HG03469 (cell line): ENCODE results near the gene REPS2.

ENCODE experiments used
- ATAC-seq: cut with Tn5 transposase; IDR thresholded peaks from one replicate; pipeline ENCODE4 v1.9.1; 2021; ENCODE audit warnings: mild to moderate bottlenecking, moderate library complexity, moderate number of reproducible peaks; ENCODE audit not compliant: unreplicated experiment

Gene REPS2

GRCh38 chrX:16946361-16946964 is at the start of gene REPS2:
Gene REPS2, plus strand, starts transcription at chrX:16946658. Its CDS starts 204 bp downstream, at chrX:16946862.
- peak; percentile 79 for ATAC-seq

DNA sequence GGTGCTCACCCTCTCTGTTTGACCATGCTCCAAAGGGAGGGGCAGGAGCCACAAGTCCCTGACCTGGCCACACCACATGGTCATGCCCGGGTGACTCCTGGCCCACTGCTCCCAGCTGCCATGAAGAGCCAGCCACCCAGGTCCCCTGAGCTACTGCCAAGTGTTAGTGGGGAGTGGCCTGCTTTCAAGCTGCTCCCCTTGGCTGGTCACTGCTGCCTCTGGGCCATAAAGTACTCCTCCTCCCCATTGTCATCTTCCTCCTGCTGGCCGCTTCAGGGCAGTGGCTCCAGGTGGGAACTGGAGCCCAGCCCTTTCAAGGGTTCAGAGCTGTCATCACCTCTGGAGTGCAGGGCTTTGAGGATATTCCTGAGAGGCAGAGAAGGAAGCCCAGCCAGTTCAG is 49.0 kb upstream of the REPS2 start:
- ATAC-seq, result no peak

GRCh38 chrX:16903274-16904022 is 43.0 kb upstream of the REPS2 start:
- no peak for ATAC-seq

GRCh38 chrX:16910376-16910775 is 36.1 kb upstream of the REPS2 start:
- ATAC-seq, result no peak

DNA sequence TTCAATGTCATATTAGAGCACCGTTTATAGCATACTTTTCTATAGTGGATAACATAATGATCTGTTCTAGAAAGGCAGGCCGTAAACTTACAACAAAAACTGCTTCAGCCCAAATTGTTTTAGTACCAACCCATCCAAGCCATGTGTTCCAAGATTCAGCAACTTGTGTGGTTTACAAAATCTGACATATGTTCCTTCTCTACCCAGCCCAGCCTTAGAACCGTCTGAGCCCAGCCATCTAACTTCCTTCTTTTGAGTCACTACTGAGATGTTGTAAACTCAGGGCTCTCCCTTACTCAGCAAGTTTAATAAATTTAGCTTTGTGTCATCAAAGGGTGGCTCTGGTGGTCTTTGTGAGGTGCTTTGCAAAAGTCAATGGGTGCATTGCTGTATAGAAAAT is 32.4 kb upstream of the REPS2 start:
- no peak for ATAC-seq

DNA sequence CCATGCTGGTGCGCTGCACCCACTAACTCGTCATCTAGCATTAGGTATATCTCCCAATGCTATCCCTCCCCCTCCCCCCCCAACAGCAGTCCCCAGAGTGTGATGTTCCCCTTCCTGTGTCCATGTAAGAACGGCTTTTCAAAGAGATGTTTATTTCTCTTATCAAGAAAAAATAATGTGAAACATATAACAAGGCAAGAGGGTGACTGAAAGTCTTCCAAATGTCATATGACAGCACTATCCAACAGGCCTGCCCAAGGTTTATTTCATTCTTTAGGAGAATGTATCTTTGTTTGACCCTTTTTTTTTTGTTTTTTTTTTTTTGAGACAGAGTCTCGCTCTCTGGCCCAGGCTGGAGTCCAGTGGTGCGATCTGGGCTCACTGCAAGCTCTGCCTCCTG is 29.9 kb upstream of the REPS2 start:
- no peak for ATAC-seq

GRCh38 chrX:16917120-16917519 is 29.3 kb upstream of the REPS2 start:
- ATAC-seq, result no peak

DNA sequence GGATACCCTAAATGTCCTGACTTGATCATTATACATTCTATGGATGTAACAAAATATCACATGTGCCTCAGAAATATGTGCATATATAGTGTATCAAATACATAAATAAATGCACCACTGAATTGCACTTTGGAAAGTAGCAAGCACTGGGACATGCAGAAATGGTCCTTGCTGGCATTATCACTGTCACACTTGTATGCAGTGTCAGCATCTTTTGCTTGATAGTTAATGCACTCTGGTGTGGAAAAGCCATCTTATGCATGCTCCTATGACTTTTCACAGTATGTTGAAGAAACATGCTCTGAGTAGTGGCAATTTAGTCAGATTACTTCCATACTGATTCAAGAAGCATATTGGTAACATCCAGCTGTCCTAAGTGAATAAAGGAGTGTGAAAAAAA is 27.5 kb upstream of the REPS2 start:
- no peak for ATAC-seq

DNA sequence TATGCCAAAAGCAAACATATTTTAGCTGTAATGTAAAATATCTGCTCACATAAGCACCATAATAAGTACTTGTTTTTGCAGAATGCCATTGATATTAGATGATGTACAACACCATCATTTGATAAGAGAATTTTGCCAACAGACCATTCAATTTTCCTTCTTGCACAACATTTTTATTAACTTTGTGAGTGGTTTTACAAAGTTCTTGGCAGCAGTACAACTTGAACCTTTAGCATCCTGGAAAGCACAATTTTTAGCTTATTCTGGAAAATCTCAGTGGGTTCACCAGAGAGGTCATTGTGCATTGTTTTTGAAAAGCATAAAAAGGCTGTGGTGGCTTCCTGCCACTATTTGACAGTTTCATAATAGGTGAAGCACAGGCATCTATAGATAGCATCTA is 26.4 kb upstream of the REPS2 start:
- no peak for ATAC-seq

- ATAC-seq, result no peak
These were observed 23.3 kb upstream of the REPS2 start for GRCh38 chrX:16923157-16923556.

- no peak for ATAC-seq
These were observed 21.6 kb upstream of the REPS2 start for GRCh38 chrX:16924631-16925480.

DNA sequence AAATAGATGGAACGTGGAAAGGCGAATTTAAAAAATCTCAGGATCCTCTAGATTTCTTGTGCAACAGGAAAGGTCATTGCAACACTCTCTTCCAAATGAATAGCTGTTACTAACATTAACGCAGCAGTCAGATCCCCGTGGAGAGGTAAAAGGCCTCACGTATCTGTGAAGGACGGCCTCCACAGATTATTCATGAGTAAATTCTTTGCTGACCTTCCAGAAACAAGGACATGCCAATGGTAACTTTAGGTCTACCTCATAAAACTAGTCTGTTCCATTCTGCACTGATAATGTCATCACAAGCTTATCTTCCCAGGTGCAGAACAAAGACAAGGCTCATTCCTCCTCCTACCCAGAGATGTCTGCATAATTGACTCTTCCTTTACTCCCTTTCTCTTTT is 16.1 kb upstream of the REPS2 start:
- ATAC-seq, result no peak

GRCh38 chrX:16931371-16931770 is 15.1 kb upstream of the REPS2 start:
- no peak for ATAC-seq

- no peak for ATAC-seq
These were observed 14.4 kb upstream of the REPS2 start for GRCh38 chrX:16931855-16932575.

DNA sequence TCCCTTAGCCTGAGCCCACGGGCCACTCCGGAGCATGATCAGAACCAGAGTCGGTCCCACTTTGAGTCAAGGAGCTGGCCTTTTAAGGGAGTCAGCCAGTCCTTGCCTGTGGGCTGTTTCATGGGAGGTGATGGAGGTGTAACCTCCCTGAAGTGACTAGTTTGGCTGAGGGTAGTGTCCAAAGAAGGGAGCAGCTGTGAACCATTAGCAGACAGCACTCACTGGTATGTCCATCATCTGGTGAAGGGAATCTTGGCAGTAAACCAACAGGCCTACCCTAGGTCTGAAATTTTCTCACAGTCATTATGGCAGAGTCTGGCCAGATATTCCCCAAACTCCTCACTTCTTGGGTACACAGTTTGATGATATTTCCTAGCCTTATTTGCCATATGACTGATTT is 12.3 kb upstream of the REPS2 start:
- ATAC-seq, result no peak

- no peak for ATAC-seq
These were observed 609 bp downstream of the REPS2 start for GRCh38 chrX:16946971-16947562.

DNA sequence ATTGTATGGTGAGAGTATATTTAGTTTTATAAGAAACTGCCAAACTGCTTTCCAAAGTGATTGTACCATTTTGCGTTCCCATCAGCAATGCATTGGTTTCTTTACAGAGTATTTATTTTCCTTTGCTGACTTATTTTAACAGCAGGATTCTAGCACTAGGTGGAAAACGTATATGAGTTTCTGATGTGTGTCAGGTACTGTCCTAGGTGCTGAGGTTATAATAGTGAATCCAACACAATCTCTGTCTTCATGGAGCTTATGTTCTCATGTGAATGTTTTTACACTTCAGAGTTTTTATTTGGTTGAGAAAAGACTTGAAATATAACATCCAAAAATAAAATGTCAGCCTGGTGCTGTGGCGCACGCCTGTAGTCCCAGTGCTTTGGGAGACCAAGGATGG is 4.0 kb downstream of the REPS2 start:
- no peak for ATAC-seq

DNA sequence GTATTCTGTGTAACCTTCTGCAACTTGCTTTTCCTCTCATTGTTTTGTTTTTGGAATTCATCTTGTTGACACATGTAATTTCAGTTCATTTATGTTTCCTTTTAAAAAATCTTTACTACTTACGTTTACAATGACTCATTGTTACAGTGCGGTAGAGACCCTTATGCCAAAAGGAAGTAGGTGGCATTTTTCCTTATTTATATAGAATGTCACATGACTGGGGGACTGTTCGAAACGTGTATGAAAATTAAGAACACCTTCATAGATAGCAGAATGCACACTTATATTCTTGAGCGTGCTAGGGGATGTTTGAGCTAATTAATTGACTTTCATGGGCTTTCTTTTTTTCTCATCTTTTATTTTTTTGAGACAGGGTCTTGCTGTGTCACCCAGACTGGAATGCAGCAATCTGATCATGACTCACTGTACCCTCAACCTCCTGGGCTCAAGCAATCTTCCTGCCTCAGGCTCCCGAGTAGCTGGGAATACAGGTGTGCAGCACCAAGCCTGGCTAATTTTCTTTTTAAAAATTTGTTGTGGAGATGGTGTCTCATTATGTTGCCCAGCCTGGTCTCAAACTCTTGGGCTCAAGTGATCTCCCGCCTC is 7.3 kb downstream of the REPS2 start:
- ATAC-seq, result no peak

GRCh38 chrX:16957751-16958150 is 11.3 kb downstream of the REPS2 start:
- ATAC-seq, result no peak

DNA sequence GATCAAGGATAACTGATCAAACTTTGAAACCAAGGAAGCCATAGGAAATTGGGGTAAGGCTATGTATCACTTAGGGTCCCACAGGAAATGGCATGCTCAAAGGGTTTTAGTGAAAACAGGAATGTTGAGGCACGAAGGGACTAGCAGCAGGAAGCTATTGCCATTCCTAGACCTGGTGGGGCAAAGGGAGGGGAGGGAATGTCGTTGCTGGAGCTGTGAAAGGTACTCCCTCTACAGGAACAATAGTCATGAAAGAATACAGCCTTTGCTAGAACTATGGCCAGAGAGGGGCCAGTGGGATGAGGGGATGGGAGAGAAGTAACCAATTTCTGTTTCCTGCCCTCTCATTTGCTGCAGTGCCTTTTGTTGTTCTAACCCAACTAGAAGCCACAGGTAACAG is 11.9 kb downstream of the REPS2 start:
- no peak for ATAC-seq
